HL-60 (cell line): ENCODE results near the gene PTPRQ.

Source experiments
- GABPA ChIP-seq: IDR thresholded peaks from 2 replicates; pipeline ENCODE4 v1.6.1; 2012; ENCODE audit warnings: low read depth
- POLR2AphosphoS5 ChIP-seq: IDR thresholded peaks from 2 replicates; pipeline ENCODE4 v1.6.1; 2012; ENCODE audit warnings: low read depth
- SPI1 ChIP-seq: IDR thresholded peaks from 2 replicates; pipeline ENCODE4 v1.6.1; 2012; ENCODE audit warnings: low read depth, mild to moderate bottlenecking, borderline replicate concordance
- TF ChIP-seq, protein P1 (sequence below): IDR thresholded peaks from one replicate; pipeline ENCODE4 v1.5.1; 2011; ENCODE audit warnings: low read length, control low read depth, inconsistent platforms; ENCODE audit not compliant: insufficient read depth
- TF ChIP-seq, protein P2 (sequence below): IDR thresholded peaks from 2 replicates; pipeline ENCODE4 v1.6.1; 2012; ENCODE audit warnings: low read depth; ENCODE audit not compliant: insufficient replicate concordance

- TF ChIP-seq, protein P1, sequence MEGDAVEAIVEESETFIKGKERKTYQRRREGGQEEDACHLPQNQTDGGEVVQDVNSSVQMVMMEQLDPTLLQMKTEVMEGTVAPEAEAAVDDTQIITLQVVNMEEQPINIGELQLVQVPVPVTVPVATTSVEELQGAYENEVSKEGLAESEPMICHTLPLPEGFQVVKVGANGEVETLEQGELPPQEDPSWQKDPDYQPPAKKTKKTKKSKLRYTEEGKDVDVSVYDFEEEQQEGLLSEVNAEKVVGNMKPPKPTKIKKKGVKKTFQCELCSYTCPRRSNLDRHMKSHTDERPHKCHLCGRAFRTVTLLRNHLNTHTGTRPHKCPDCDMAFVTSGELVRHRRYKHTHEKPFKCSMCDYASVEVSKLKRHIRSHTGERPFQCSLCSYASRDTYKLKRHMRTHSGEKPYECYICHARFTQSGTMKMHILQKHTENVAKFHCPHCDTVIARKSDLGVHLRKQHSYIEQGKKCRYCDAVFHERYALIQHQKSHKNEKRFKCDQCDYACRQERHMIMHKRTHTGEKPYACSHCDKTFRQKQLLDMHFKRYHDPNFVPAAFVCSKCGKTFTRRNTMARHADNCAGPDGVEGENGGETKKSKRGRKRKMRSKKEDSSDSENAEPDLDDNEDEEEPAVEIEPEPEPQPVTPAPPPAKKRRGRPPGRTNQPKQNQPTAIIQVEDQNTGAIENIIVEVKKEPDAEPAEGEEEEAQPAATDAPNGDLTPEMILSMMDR: no peak
- TF ChIP-seq, protein P2, sequence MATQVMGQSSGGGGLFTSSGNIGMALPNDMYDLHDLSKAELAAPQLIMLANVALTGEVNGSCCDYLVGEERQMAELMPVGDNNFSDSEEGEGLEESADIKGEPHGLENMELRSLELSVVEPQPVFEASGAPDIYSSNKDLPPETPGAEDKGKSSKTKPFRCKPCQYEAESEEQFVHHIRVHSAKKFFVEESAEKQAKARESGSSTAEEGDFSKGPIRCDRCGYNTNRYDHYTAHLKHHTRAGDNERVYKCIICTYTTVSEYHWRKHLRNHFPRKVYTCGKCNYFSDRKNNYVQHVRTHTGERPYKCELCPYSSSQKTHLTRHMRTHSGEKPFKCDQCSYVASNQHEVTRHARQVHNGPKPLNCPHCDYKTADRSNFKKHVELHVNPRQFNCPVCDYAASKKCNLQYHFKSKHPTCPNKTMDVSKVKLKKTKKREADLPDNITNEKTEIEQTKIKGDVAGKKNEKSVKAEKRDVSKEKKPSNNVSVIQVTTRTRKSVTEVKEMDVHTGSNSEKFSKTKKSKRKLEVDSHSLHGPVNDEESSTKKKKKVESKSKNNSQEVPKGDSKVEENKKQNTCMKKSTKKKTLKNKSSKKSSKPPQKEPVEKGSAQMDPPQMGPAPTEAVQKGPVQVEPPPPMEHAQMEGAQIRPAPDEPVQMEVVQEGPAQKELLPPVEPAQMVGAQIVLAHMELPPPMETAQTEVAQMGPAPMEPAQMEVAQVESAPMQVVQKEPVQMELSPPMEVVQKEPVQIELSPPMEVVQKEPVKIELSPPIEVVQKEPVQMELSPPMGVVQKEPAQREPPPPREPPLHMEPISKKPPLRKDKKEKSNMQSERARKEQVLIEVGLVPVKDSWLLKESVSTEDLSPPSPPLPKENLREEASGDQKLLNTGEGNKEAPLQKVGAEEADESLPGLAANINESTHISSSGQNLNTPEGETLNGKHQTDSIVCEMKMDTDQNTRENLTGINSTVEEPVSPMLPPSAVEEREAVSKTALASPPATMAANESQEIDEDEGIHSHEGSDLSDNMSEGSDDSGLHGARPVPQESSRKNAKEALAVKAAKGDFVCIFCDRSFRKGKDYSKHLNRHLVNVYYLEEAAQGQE: no peak
- TF ChIP-seq SPI1: no peak
- TF ChIP-seq POLR2AphosphoS5: no peak
- TF ChIP-seq GABPA: no peak
Observed at GRCh38 chr12:80677994-80678393, 234.0 kb downstream of the PTPRQ start.
